CD4-positive, alpha-beta T cell treated with Interleukin-15 for 4 hours (primary cell): ENCODE measurements around the gene NACAD.

Experiments
- DNase-seq: peaks from one replicate; pipeline ENCODE4 v3.0.0-alpha.2; 2020; ENCODE audit warnings: low spot score

NACAD gene

DNA sequence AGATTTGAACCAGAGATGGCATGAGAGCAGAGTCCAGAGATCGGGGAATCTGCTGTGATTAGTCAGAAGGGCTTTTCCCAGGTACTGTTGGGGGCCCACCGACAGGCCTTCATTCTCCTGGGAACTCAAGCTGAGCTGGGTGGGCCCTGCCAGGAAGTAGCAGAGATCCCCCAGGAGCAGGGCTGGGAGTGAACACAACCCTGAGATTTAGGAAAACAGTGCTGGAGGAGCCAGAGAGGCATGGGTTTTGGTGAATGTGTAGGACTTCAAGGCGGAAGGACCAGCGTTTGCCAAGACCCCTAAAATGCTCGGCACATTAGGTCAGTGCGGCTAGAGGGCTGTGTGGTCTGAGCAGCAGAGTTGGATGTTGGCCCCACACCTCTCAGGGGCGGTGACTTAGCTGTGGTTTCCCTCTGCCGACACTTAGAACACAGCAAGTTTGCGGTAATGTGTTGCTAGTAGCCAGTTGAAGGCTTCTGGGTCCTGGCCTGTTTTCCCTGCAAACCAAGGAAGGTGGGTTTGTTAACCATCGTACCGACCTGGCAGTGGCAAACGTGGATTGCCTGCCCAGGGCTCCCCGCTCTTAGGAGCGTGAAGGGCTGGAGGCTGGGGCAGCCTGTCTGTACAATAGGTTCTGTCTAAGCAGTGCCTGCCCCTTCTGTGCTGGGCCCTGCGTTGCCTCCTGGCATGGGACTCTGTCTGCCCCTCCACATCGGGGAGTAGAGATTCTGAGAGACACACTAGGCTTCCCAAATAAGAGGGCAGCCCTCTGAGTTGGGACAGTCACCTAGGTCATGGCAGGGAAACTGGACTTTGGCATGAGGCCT, 14.0 kb downstream of the NACAD start:
- no peak for DNase-seq

GRCh38 chr7:45073786-45074527, 14.8 kb downstream of the NACAD start:
- DNase-seq = no peak

GRCh38 chr7:45073031-45073785, 15.6 kb downstream of the NACAD start:
- no peak for DNase-seq

DNA sequence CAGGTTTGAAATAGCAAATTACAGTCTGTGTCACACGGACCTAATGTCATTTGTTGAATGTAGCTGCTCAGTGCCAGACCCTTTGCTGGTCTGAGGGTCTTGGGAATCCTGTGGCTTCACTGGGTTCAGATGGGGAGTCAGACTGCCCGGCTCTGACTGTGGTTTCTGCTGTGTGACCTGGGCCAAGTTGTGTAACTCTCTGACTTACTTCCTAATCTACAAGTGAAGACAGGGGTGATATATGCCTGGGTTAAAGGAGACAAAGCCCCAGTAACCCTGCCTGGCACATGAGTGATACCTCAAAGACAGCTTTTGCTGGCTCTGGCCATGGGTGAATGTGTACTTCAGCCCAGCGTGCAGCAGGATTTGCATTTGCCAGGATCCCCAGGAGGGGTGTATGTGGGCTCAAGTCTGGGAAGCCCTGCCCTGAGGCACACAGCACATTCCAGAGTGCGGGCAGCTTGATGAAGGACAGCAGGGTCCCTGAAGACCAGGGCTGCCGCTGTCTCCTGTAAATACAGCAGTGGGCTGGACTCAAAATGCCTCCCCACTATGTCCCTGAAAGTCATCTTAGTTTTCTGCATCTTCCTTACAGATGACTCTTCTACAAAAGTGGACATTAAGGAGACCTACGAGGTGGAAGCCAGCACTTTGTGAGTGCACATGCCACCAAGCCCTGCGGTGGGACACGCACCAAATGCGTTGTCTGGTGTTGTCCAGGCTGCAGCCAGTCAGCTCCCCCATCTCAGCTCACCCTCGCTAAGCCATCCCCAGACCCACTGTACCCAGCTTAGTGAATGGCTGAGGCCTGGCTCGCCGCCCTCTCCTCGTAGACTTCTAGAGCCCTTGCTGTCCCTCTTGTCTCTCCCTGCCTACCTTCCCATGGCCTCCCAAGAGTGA, 16.4 kb downstream of the NACAD start:
- no peak for DNase-seq

GRCh38 chr7:45071528-45071927, 17.2 kb downstream of the NACAD start:
- DNase-seq = no peak

- no peak for DNase-seq
Measured at GRCh38 chr7:45070254-45070642, 18.5 kb downstream of the NACAD start.

DNA sequence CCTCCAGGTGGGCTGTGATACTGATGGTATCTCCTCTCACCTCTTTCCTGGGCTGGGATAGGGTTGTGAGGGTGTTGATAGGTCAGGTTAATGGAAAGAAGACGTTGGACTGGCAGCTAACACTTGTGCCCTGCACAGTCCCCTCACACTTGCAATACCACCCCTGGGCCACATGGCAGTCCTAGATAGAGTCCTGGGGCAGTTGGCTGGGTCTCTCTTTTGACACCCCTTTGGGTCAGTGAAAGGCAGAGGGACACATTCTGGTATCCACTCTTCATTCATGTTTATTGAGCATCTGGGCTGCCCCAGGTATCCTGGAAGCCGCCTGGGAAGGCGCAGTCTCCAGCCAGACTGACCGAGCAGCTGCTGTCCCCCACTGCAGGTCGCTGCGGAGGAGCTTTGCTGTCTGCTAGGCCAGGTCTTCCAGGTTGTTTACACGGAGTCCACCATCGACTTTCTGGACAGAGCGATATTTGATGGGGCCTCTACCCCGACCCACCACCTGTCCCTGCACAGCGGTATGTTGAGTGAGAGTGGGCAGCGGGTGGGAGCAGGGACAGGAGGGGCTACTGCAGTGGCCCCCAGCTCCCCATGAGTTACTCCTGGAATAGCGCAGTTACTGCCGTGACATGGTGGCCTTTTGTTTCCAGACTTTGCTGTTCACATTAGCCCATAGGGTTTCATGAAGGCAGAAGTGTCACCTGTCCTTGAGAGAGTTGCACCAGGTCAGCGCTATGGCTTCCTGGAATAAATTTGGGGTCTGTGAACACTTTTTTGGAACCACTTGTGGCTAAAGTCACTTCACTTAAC, 19.1 kb downstream of the NACAD start:
- DNase-seq = no peak

- DNase-seq = no peak
Measured at GRCh38 chr7:45068236-45069023, 20.3 kb downstream of the NACAD start.

DNA sequence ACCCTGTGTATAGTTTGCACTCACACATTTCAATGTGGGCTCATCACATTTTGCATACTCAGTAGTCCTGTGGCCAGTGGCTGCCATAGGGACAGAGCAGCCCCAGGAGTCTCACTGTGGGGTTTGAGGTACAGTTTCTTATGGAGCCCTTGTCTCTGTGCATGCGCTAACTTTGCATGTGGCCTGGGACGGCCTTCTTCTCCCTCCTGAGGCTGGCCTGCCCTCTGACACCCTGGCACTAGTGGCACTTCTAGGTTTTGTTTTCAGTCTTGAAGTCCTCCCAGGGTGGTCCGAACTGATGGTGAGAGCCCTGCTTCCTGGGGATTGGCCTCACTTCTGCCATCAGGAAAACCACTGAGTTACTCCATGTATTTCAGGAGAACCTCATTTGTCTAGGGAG, 21.2 kb downstream of the NACAD start:
- DNase-seq = no peak

- DNase-seq = no peak
Measured at GRCh38 chr7:45066409-45066808, 22.4 kb downstream of the NACAD start.

DNA sequence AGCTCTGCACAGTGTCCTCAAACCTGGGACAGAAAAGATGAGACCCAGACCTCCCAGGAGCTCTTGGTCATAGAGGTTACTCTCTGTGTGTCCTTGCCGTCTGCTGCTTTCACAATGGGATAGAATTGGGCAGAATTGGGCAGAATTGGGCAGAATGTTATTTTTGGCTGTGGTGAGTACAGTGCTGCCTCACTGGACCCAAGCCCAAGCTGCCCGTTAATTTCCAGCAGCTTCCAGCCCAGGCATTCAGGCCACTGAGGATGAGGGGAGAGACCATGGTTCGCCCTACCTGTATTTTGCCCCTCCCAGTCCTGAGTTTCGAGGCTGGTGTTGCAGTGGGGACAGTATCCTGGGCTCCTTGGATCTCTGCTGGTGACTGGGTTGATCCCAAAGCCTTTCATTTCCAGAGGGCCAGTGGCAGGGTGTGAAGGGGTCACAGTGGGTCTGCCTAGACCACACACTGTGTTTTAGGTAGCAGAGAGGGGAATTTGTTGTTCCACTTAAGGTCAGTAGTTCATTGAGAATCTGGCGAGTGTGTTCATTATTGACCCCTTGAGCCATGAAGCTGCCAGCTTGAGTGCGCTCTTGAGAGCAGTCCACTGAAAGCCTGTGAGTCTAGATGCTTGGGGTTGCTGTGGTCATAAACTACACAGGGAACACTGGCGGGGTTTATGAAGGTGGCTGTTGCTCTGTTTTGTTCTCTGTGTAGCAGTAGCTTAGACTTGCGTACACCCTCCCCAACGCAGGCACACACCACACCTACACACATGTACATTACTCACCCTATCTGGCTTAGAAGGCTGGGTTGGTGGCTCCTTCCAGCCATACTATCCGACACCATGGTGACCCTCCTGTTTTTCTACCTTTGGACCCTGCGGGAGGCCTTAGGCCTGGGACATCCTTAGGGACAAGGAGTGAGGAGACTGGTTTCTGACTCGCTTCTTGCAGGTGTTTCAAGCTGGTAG, 23.5 kb downstream of the NACAD start:
- DNase-seq = no peak

DNA sequence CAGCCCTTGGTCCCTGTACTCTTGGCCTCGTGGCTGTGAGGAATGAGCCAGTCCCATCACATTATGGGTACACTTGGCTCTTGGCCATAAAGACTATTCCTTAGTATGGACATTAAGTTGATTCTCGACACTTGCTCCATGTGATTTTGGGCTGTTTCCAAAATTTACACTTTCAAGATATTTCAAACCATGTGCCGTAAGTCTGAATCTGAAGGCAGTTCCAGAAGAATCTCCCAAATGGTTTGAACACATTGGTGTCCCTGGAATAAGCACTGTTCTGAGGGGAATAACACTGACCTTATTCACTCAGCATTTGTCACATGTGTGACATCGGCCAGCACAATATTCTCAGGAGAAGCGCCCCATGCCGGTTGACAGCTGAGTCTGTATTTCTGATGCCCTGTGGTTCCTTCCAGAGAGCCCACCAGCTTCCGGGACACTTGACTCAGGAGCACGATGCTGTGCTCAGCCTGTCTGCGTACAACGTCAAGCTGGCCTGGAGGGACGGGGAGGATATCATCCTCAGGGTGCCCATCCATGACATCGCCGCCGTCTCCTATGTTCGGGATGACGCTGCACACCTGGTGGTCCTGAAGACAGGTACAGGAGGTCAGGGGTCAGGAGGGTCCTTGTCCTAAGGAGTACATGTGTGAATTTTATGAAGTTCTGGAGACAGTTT, 24.6 kb downstream of the NACAD start:
- no peak for DNase-seq

DNA sequence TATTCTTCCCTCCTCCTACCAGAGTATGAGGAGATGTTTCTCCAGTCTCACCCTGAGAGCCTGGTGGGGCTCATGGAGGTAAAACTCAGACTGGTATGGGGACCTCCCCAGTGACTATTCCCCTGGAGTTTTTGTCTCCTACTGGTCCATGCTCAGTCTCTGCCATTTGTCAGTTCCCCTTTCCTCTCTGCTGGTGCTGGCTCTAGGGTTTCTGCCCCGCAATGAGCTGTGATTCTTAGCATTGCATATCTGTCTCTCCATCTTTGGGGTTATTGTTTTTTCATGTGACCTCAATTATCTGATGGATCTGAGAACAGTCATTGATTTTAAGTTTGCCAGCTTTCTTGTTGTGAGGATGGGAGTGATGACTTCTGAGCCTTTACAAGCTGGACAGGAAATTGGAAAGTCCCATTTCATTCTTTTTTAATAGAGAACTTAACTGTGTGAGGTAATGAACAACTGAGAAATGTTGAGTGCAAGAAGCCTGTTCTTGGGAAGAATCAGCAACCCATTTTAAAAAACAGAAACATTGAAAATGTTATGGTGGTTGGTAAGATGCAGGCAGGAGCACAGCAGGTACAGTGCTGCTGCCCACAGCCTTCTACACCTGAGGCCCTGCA, 26.9 kb downstream of the NACAD start:
- DNase-seq = no peak

- no peak for DNase-seq
Measured at GRCh38 chr7:45061352-45061751, 27.4 kb downstream of the NACAD start.

GRCh38 chr7:45060295-45060694, 28.5 kb downstream of the NACAD start:
- DNase-seq = no peak

GRCh38 chr7:45057878-45058277, 30.9 kb downstream of the NACAD start:
- no peak for DNase-seq

DNA sequence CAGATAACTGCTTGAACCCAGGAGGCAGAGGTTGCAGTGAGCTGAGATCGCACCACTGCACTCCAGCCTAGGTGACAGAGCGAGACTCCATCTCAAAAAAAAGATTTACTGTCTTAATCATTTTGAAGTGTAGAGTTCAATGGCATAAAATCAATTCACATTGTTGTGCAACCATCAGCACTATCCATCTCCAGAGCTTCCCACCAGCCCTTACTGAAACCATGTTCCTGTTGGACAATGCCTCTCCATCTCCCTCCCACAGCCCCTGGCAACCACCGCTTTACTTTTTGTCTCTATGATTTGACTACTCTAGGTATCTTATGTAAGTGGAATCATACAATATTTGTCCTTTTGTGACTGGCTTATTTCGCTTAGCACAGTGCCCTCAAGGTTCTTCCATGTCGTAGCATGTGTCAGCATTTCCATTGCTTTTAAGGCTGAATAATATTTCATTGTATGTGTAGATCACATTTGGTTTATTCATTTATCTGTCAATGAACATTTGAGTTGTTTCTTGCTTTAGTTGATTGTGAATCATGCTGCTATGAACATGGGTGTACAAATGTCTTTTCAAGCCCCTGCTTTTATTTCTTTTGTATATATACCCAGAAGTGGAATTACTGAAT, 33.1 kb downstream of the NACAD start:
- DNase-seq = no peak
